ENCODE data around the gene USF3. TPM values are rescaled to one million over a fixed set of nuclear protein-coding genes. Genes with fewer than 3 reads are reported as not detected.

The USF3 gene
- total and polyA plus RNA-seq, 2 of the 13 experiments (the other 11 are each of a cell fraction or from before 2014, with no cell fraction given): 6.3 to 15.2 TPM

GRCh38 chr3:113685956-113686721 lies 10.3 kb downstream of the USF3 start (continued):
- TF ChIP-seq ZNF891 (CRISPR knock-in tag; IDR thresholded peaks at IDR 0.05): no peak
- no peak for TF ChIP-seq ARNT (IDR thresholded peaks at IDR 0.05)
- TF ChIP-seq FOXJ3 (CRISPR knock-in tag; IDR thresholded peaks at IDR 0.05; ENCODE audit: borderline replicate concordance): 0 out of 2 replicates have a peak, but pooled peaks have one; percentile 22
- no peak for TF ChIP-seq MNT (IDR thresholded peaks at IDR 0.05)
- TF ChIP-seq ZNF350 (CRISPR knock-in tag; IDR thresholded peaks at IDR 0.05; ENCODE audit: borderline replicate concordance, low read depth): peak; percentile 18; the same call in 1 of the 2 replicates
- TF ChIP-seq ZNF362 (CRISPR knock-in tag; IDR thresholded peaks at IDR 0.05; ENCODE audit: borderline replicate concordance): no peak
- 0 out of 2 replicates have a peak, but pooled peaks have one; percentile 32 for TF ChIP-seq ZNF124 (CRISPR knock-in tag; IDR thresholded peaks at IDR 0.05)
- no peak for TF ChIP-seq ZNF83 (CRISPR knock-in tag; IDR thresholded peaks at IDR 0.05; ENCODE audit: borderline replicate concordance)
- TF ChIP-seq ZSCAN31 (CRISPR knock-in tag; IDR thresholded peaks at IDR 0.05; ENCODE audit: low read depth): peak; percentile 58; the same call in 1 of the 2 replicates
- TF ChIP-seq MXI1 (IDR thresholded peaks at IDR 0.05; ENCODE audit: borderline replicate concordance, low read depth, low read length): no peak
- no peak for TF ChIP-seq ZFP36 (IDR thresholded peaks at IDR 0.05; ENCODE audit: borderline replicate concordance, low read depth, low read length, partially characterized antibody)
- TF ChIP-seq ZNF580 (CRISPR knock-in tag; IDR thresholded peaks at IDR 0.05; ENCODE audit: borderline replicate concordance, low read depth): peak; percentile 58; the same call in 1 of the 2 replicates
- 0 out of 2 replicates have a peak, but pooled peaks have one; percentile 45 for TF ChIP-seq ZFP1 (CRISPR knock-in tag; IDR thresholded peaks at IDR 0.05)
- peak; percentile 50; the same call in 1 of the 2 replicates for TF ChIP-seq HNF4G (IDR thresholded peaks at IDR 0.05; ENCODE audit: borderline replicate concordance, low read depth, low read length)
- TF ChIP-seq HNF4G (CRISPR knock-in tag; IDR thresholded peaks at IDR 0.05; ENCODE audit: borderline replicate concordance, low read depth): no peak
- TF ChIP-seq ZNF205 (CRISPR knock-in tag; IDR thresholded peaks at IDR 0.05): peak; percentile 21; the same call in 1 of the 2 replicates
- TF ChIP-seq SP4 (CRISPR knock-in tag; IDR thresholded peaks at IDR 0.05): peak; percentile 58; the same call in 1 of the 2 replicates
- peak; percentile 92; the same call in 1 of the 2 replicates for TF ChIP-seq CBX5 (CRISPR knock-in tag; IDR thresholded peaks at IDR 0.05; ENCODE audit: borderline replicate concordance)
- TF ChIP-seq ZNF777 (CRISPR knock-in tag; IDR thresholded peaks at IDR 0.05): no peak
- peak; percentile 86 for TF ChIP-seq ZNF331 (CRISPR knock-in tag; IDR thresholded peaks at IDR 0.05)
- peak; percentile 62 for TF ChIP-seq FOSL2 (CRISPR knock-in tag; IDR thresholded peaks at IDR 0.05)
- no peak for TF ChIP-seq ZNF674 (CRISPR knock-in tag; IDR thresholded peaks at IDR 0.05; ENCODE audit: low read depth)
- no peak for TF ChIP-seq RBAK (CRISPR knock-in tag; IDR thresholded peaks at IDR 0.05)
- 0 out of 2 replicates have a peak, but pooled peaks have one; percentile 64 for TF ChIP-seq ZNF543 (CRISPR knock-in tag; IDR thresholded peaks at IDR 0.05)
- TF ChIP-seq PHF8 (CRISPR knock-in tag; IDR thresholded peaks at IDR 0.05): peak; percentile 41; the same call in 1 of the 2 replicates
- TF ChIP-seq, protein P1, sequence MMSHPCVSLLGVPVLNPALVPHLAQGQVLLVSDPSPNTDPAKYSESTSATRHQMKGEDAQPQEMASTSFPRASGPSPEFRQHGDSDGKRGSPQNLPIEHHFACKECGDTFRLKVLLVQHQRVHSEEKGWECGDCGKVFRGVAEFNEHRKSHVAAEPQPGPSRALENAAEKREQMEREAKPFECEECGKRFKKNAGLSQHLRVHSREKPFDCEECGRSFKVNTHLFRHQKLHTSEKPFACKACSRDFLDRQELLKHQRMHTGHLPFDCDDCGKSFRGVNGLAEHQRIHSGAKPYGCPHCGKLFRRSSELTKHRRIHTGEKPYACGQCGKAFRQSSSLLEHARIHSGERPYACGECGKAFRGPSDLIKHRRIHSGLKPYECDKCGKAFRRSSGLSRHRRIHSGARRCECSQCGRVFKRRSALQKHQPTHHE (CRISPR knock-in tag; IDR thresholded peaks at IDR 0.05; ENCODE audit: borderline replicate concordance): no peak
- TF ChIP-seq ZNF530 (CRISPR knock-in tag; IDR thresholded peaks at IDR 0.05; ENCODE audit: low read depth): no peak
